Upper lobe of right lung (tissue), 1 donor: Measurements from ENCODE around the gene BCAS3. TPM values are rescaled to one million over a fixed set of nuclear protein-coding genes. Genes with fewer than 3 reads are reported as not detected.

Experiments used
- ATAC-seq: fragments of 200-7000 bp; cut with Tn5 transposase; one replicate; pipeline ENCODE4 v1.9.1; 2020; ENCODE audit warnings: mild to moderate bottlenecking, moderate library complexity
- DNase-seq: peaks from one replicate; pipeline ENCODE4 v3.0.0-alpha.2; 2020
- H3K27ac ChIP-seq: fragments of 200-600 bp; one replicate; pipeline ENCODE4 v1.8.0; 2022
- H3K27me3 ChIP-seq: fragments of 200-600 bp; one replicate; pipeline ENCODE4 v1.8.0; 2022; ENCODE audit warnings: mild to moderate bottlenecking
- H3K36me3 ChIP-seq: fragments of 200-600 bp; one replicate; pipeline ENCODE4 v1.8.0; 2022
- H3K4me1 ChIP-seq: fragments of 200-600 bp; one replicate; pipeline ENCODE4 v1.8.0; 2022
- H3K4me3 ChIP-seq: fragments of 200-600 bp; one replicate; pipeline ENCODE4 v1.8.0; 2022; ENCODE audit warnings: mild to moderate bottlenecking
- H3K9me3 ChIP-seq: fragments of 200-600 bp; one replicate; pipeline ENCODE4 v1.8.0; 2022
- CTCF ChIP-seq: fragments of 200-600 bp; IDR thresholded peaks from one replicate; pipeline ENCODE4 v1.8.0; 2022; ENCODE audit warnings: antibody characterized with exemption
- intact Hi-C: fragments of 100-400 bp; cut with DNase I; formaldehyde crosslinking; loops from one replicate; pipeline ENCODE4 v1.11.0; 2022
- total RNA-seq: library from RNA; stranded (reverse); fragmentation: NEBNext Ultra II Directional; extraction: Animal tissue kit (Norgen Biotek cat#: 25700); gene quantifications from one replicate; pipeline ENCODE4 v1.2.1, GENCODE V29; 2021
- donor health status: DM: no; HTN: yes; CAD: no; lungs with severe emphysema.

The BCAS3 gene
- total RNA-seq, 1 donor from 2014 or later: 23.5 TPM

- peak overlapping the region; percentile 25 for H3K4me3 ChIP-seq
- DNase-seq: no peak
- intact Hi-C loops: loop anchor here (5.0 kb wide), 1 partner anchor 44 kb away; no protein-coding TSS in a partner anchor
Observed at GRCh38 chr17:61208301-61209105, 530.9 kb downstream of the BCAS3 start.

GRCh38 chr17:61209106-61209439, 531.4 kb downstream of the BCAS3 start:
- DNase-seq (no peak), ATAC-seq (no peak)
- no peaks in the 10 kb centered on the region for H3K27me3 ChIP-seq
- no peak for TF ChIP-seq CTCF
- H3K4me3 ChIP-seq: no peak overlapping the region
- H3K9me3 ChIP-seq: no peaks in the 10 kb centered on the region
- intact Hi-C loops: loop anchor here (5.0 kb wide), 1 partner anchor 43 kb away; no protein-coding TSS in a partner anchor
- H3K36me3 ChIP-seq: no peaks in the 10 kb centered on the region
- peak overlapping the region; percentile 83 for H3K27ac ChIP-seq
- H3K4me1 ChIP-seq: peaks cover 31% of the 10 kb centered on the region

More at GRCh38 chr17:61208301-61209105, 530.9 kb downstream of the BCAS3 start:
- ATAC-seq: peak; percentile 62
- Histone ChIP-seq H3K9me3 (no peaks in the 10 kb centered on the region), H3K27me3 (no peaks in the 10 kb centered on the region), H3K27ac (peak overlapping the region; percentile 83), H3K4me1 (peaks cover 31% of the 10 kb centered on the region), H3K36me3 (no peaks in the 10 kb centered on the region)
- no peak for TF ChIP-seq CTCF

DNA sequence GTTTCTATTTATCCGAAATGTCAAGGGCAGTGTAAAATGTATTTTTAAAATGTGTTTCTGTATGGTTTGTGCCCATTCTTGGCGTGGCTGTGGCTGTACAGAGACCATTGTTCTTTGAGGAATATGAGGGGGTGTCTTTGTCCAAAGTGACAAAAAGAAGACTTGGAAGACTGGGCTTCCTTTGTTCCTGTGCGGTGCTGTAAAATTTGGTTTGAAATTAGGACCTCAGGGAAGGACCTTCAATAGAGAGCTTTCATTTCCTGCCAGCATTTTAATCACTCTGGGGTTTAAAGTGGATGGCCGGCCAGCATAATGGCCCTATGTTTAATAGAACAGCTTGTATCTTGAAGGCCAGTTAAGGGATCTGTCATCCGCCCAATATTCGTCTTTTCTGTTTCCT, 531.9 kb downstream of the BCAS3 start:
- no peak for TF ChIP-seq CTCF
- Histone ChIP-seq H3K9me3 (no peaks in the 10 kb centered on the region), H3K27ac (peak overlapping the region; percentile 83), H3K36me3 (no peaks in the 10 kb centered on the region), H3K27me3 (no peaks in the 10 kb centered on the region), H3K4me1 (peaks cover 27% of the 10 kb centered on the region), H3K4me3 (no peak overlapping the region)
- ATAC-seq (peak; percentile 19), DNase-seq (no peak)
- intact Hi-C loops: loop anchor here (5.0 kb wide), 1 partner anchor 43 kb away; no protein-coding TSS in a partner anchor

GRCh38 chr17:61211236-61211635, 533.6 kb downstream of the BCAS3 start:
- no peaks in the 10 kb centered on the region for H3K9me3 ChIP-seq
- H3K27me3 ChIP-seq: no peaks in the 10 kb centered on the region
- H3K27ac ChIP-seq: no peak overlapping the region
- TF ChIP-seq CTCF: no peak
- H3K36me3 ChIP-seq: no peaks in the 10 kb centered on the region
- peaks cover 16% of the 10 kb centered on the region for H3K4me1 ChIP-seq
- no peak overlapping the region for H3K4me3 ChIP-seq
- no peak for ATAC-seq
- intact Hi-C loops: no loop called here
- no peak for DNase-seq

GRCh38 chr17:61212655-61213054, 535.0 kb downstream of the BCAS3 start:
- DNase-seq (no peak), ATAC-seq (no peak)
- Histone ChIP-seq H3K36me3 (no peaks in the 10 kb centered on the region), H3K27ac (no peak overlapping the region), H3K9me3 (no peaks in the 10 kb centered on the region), H3K4me1 (peaks cover 12% of the 10 kb centered on the region), H3K4me3 (no peak overlapping the region), H3K27me3 (no peaks in the 10 kb centered on the region)
- no peak for TF ChIP-seq CTCF
- intact Hi-C loops: no loop called here
